BLaER1 treated with 17β-estradiol and CSF1 and Interleukin-3, amounts not matched to agents 10 nM and 100 nM (cell line): ENCODE measurements around the gene ARHGAP26.

Experiments used
- H3K27ac ChIP-seq, 11 experiments: shearing (Covaris generic); formaldehyde crosslinking; 2 replicates each; pipeline ENCODE4 v1.8.1; 2022
- H3K27me3 ChIP-seq, 11 experiments: shearing (Covaris generic); formaldehyde crosslinking; 2 replicates each; pipeline ENCODE4 v1.8.1; 2022
- H3K36me3 ChIP-seq, 11 experiments: shearing (Covaris generic); formaldehyde crosslinking; 2 replicates each; pipeline ENCODE4 v1.8.1; 2022
- H3K4me1 ChIP-seq, 10 experiments: shearing (Covaris generic); formaldehyde crosslinking; 2 replicates each; pipeline ENCODE4 v1.8.1; 2022
- H3K4me2 ChIP-seq, 11 experiments: shearing (Covaris generic); formaldehyde crosslinking; 2 replicates each; pipeline ENCODE4 v1.8.1; 2022
- H3K4me3 ChIP-seq, 10 experiments: shearing (Covaris generic); formaldehyde crosslinking; 2 replicates each; pipeline ENCODE4 v1.8.1; 2022
- H3K9ac ChIP-seq, 11 experiments: shearing (Covaris generic); formaldehyde crosslinking; 2 replicates each; pipeline ENCODE4 v1.8.1; 2022
- H3K9me3 ChIP-seq, 11 experiments: shearing (Covaris generic); formaldehyde crosslinking; replicated peaks in 1 of 11; 2 replicates each; pipeline ENCODE4 v1.8.1; 2022
- H4K20me1 ChIP-seq, 11 experiments: shearing (Covaris generic); formaldehyde crosslinking; 2 replicates each; pipeline ENCODE4 v1.8.1; 2022
- Cebpa-rat ChIP-seq, 11 experiments: shearing (Covaris generic); IDR thresholded peaks; 2 replicates each; pipeline ENCODE4 v1.8.1; 2022

ARHGAP26 gene

GRCh38 chr5:142777099-142777498 is 6.9 kb downstream of the ARHGAP26 start:
- TF ChIP-seq Cebpa-rat (IDR thresholded peaks at IDR 0.05), result no peak
- Histone ChIP-seq H3K27me3 (no peaks in the 10 kb centered on the region), H3K4me3 (0 out of 20 replicates have a peak overlapping the region, but pooled peaks of 1 of the 10 experiments have one; percentile 14), H4K20me1 (peaks cover 29 to 100% (median 68%) of the 10 kb centered on the region in 11 experiments), H3K36me3 (peaks cover 0 to 33% (median 0%) of the 10 kb centered on the region in 11 experiments; a peak in 6 of 22 replicates), H3K4me2 (peak overlapping the region in 7 of 11 experiments; percentile 46 to 99 (median 76); a peak in 13 of 22 replicates), H3K4me1 (peaks cover 26 to 100% (median 68%) of the 10 kb centered on the region in 10 experiments), H3K9me3 (peaks cover 0 to 9% (median 0%) of the 10 kb centered on the region in 11 experiments; a peak in 2 of 22 replicates), H3K27ac (peak overlapping the region in 5 of 11 experiments; percentile 24 to 50 (median 40); a peak in 5 of 22 replicates), H3K9ac (no peak overlapping the region)

- Histone ChIP-seq H3K4me1 (peaks cover 22 to 100% (median 68%) of the 10 kb centered on the region in 10 experiments), H3K9ac (no peak overlapping the region), H3K9me3 (peaks cover 0 to 9% (median 0%) of the 10 kb centered on the region in 11 experiments; a peak in 2 of 22 replicates), H3K27ac (peak overlapping the region in 5 of 11 experiments; percentile 24 to 50 (median 40); a peak in 7 of 22 replicates), H3K4me3 (peak overlapping the region in 1 of 10 experiments; percentile 14; a peak in 1 of 20 replicates), H3K4me2 (peak overlapping the region in 9 of 11 experiments; percentile 15 to 99 (median 75); a peak in 17 of 22 replicates), H3K36me3 (peaks cover 0 to 40% (median 0%) of the 10 kb centered on the region in 11 experiments; a peak in 6 of 22 replicates), H3K27me3 (no peaks in the 10 kb centered on the region), H4K20me1 (peaks cover 24 to 100% (median 68%) of the 10 kb centered on the region in 11 experiments; a peak in 17 of 22 replicates)
- TF ChIP-seq Cebpa-rat (IDR thresholded peaks at IDR 0.05), result no peak
Measured at GRCh38 chr5:142777850-142778249, 7.7 kb downstream of the ARHGAP26 start.

- Histone ChIP-seq H3K27me3 (no peaks in the 10 kb centered on the region), H3K4me3 (no peak overlapping the region), H4K20me1 (peaks cover 20 to 100% (median 68%) of the 10 kb centered on the region in 11 experiments; a peak in 18 of 22 replicates), H3K27ac (peak overlapping the region in 5 of 11 experiments; percentile 1 to 41 (median 19); a peak in 7 of 22 replicates), H3K36me3 (peaks cover 0 to 33% (median 0%) of the 10 kb centered on the region in 11 experiments; a peak in 5 of 22 replicates), H3K4me1 (peaks cover 34 to 100% (median 77%) of the 10 kb centered on the region in 10 experiments), H3K4me2 (peak overlapping the region in 10 of 11 experiments; percentile 2 to 99 (median 67); a peak in 17 of 22 replicates), H3K9me3 (peaks cover 0 to 9% (median 0%) of the 10 kb centered on the region in 11 experiments; a peak in 2 of 22 replicates), H3K9ac (peak overlapping the region in 5 of 11 experiments; percentile 7 to 53 (median 22); a peak in 7 of 22 replicates)
- TF ChIP-seq Cebpa-rat (IDR thresholded peaks at IDR 0.05), result no peak
Measured at GRCh38 chr5:142779163-142779840, 9.1 kb downstream of the ARHGAP26 start.

GRCh38 chr5:142780871-142781270 is 10.7 kb downstream of the ARHGAP26 start:
- Histone ChIP-seq H3K4me3 (no peak overlapping the region), H3K4me1 (peaks cover 34 to 100% (median 78%) of the 10 kb centered on the region in 10 experiments), H3K27ac (peak overlapping the region in 7 of 11 experiments; percentile 4 to 39 (median 12); a peak in 6 of 22 replicates), H3K9me3 (peaks cover 0 to 9% (median 0%) of the 10 kb centered on the region in 11 experiments; a peak in 2 of 22 replicates), H3K4me2 (peak overlapping the region; percentile 28 to 99 (median 60); a peak in 21 of 22 replicates), H4K20me1 (peaks cover 22 to 84% (median 74%) of the 10 kb centered on the region in 11 experiments; a peak in 18 of 22 replicates), H3K9ac (peak overlapping the region in 6 of 11 experiments; percentile 4 to 46 (median 22); a peak in 4 of 22 replicates), H3K27me3 (no peaks in the 10 kb centered on the region), H3K36me3 (peaks cover 0 to 39% (median 0%) of the 10 kb centered on the region in 11 experiments; a peak in 6 of 22 replicates)
- TF ChIP-seq Cebpa-rat (IDR thresholded peaks at IDR 0.05), result no peak

GRCh38 chr5:142782976-142783530 is 12.9 kb downstream of the ARHGAP26 start:
- peak overlapping the region in 7 of 11 experiments; percentile 18 to 62 (median 38); a peak in 10 of 22 replicates for H3K9ac ChIP-seq
- peaks cover 39 to 99% (median 72%) of the 10 kb centered on the region in 10 experiments for H3K4me1 ChIP-seq
- H3K27me3 ChIP-seq, result no peaks in the 10 kb centered on the region
- TF ChIP-seq Cebpa-rat (IDR thresholded peaks at IDR 0.05), result no peak
- peaks cover 0 to 51% (median 0%) of the 10 kb centered on the region in 11 experiments; a peak in 7 of 22 replicates for H3K36me3 ChIP-seq
- no peak overlapping the region for H3K4me3 ChIP-seq
- peak overlapping the region in 9 of 11 experiments; percentile 14 to 56 (median 28); a peak in 14 of 22 replicates for H3K27ac ChIP-seq
- no peaks in the 10 kb centered on the region for H3K9me3 ChIP-seq
- peak overlapping the region; percentile 2 to 99 (median 55); a peak in 20 of 22 replicates for H3K4me2 ChIP-seq
- peaks cover 22 to 68% (median 58%) of the 10 kb centered on the region in 11 experiments; a peak in 18 of 22 replicates for H4K20me1 ChIP-seq

- Histone ChIP-seq H3K36me3 (peaks cover 0 to 58% (median 0%) of the 10 kb centered on the region in 11 experiments; a peak in 7 of 22 replicates), H3K4me3 (no peak overlapping the region), H3K9me3 (no peaks in the 10 kb centered on the region), H4K20me1 (peaks cover 18 to 61% (median 51%) of the 10 kb centered on the region in 11 experiments; a peak in 18 of 22 replicates), H3K4me2 (peak overlapping the region; percentile 2 to 99 (median 55); a peak in 19 of 22 replicates), H3K27me3 (no peaks in the 10 kb centered on the region), H3K9ac (peak overlapping the region in 7 of 11 experiments; percentile 18 to 62 (median 38); a peak in 11 of 22 replicates), H3K27ac (peak overlapping the region in 9 of 11 experiments; percentile 14 to 56 (median 28); a peak in 16 of 22 replicates), H3K4me1 (peaks cover 34 to 99% (median 65%) of the 10 kb centered on the region in 10 experiments)
- TF ChIP-seq Cebpa-rat (IDR thresholded peaks at IDR 0.05), result no peak
Measured at GRCh38 chr5:142783601-142784341, 13.6 kb downstream of the ARHGAP26 start.

- peak overlapping the region in 8 of 11 experiments; percentile 18 to 56 (median 30); a peak in 13 of 22 replicates for H3K27ac ChIP-seq
- H4K20me1 ChIP-seq, result peaks cover 11 to 55% (median 44%) of the 10 kb centered on the region in 11 experiments; a peak in 17 of 22 replicates
- no peaks in the 10 kb centered on the region for H3K27me3 ChIP-seq
- peak overlapping the region in 9 of 11 experiments; percentile 36 to 99 (median 73); a peak in 16 of 22 replicates for H3K4me2 ChIP-seq
- H3K36me3 ChIP-seq, result peaks cover 0 to 64% (median 0%) of the 10 kb centered on the region in 11 experiments; a peak in 8 of 22 replicates
- no peaks in the 10 kb centered on the region for H3K9me3 ChIP-seq
- H3K9ac ChIP-seq, result peak overlapping the region in 5 of 11 experiments; percentile 3 to 42 (median 38); a peak in 6 of 22 replicates
- TF ChIP-seq Cebpa-rat (IDR thresholded peaks at IDR 0.05), result no peak
- H3K4me1 ChIP-seq, result peaks cover 34 to 98% (median 58%) of the 10 kb centered on the region in 10 experiments
- H3K4me3 ChIP-seq, result no peak overlapping the region
Measured at GRCh38 chr5:142784401-142784955, 14.3 kb downstream of the ARHGAP26 start.
